Dendritic cell treated with granulocyte-macrophage colony-stimulating factor and Interleukin-4, amounts not matched to agents 40 ng/mL and 50 ng/mL, for 4 days (primary cell): ENCODE data around the gene KLF15.

Experiments used
- H3K27ac Mint-ChIP-seq: one replicate; pipeline ENCODE4 v1.8.0; 2022; ENCODE audit warnings: mild to moderate bottlenecking, mixed read lengths
- H3K27me3 Mint-ChIP-seq: one replicate; pipeline ENCODE4 v1.8.0; 2022; ENCODE audit warnings: mild to moderate bottlenecking, mixed read lengths
- H3K36me3 Mint-ChIP-seq: one replicate; pipeline ENCODE4 v1.8.0; 2022; ENCODE audit warnings: low read depth, mixed read lengths
- H3K4me1 Mint-ChIP-seq: one replicate; pipeline ENCODE4 v1.8.0; 2022; ENCODE audit warnings: low read depth, mixed read lengths
- H3K4me3 Mint-ChIP-seq: one replicate; pipeline ENCODE4 v1.8.0; 2022; ENCODE audit warnings: mild to moderate bottlenecking, moderate library complexity, mixed read lengths
- H3K9me3 Mint-ChIP-seq: one replicate; pipeline ENCODE4 v1.8.0; 2022; ENCODE audit warnings: mixed read lengths
- intact Hi-C: fragments of 100-400 bp; cut with micrococcal nuclease; formaldehyde crosslinking; loops from one replicate; pipeline ENCODE4 v1.15.0; 2022

KLF15 gene

GRCh38 chr3:126320517-126321293 is 36.5 kb downstream of the KLF15 start:
- H3K27ac Mint-ChIP-seq = no peak overlapping the region
- no peaks in the 10 kb centered on the region for H3K9me3 Mint-ChIP-seq

GRCh38 chr3:126319701-126320295 is 37.4 kb downstream of the KLF15 start:
- H3K4me1 Mint-ChIP-seq = no peaks in the 10 kb centered on the region
- intact Hi-C loops = no loop called here
- H3K36me3 Mint-ChIP-seq = no peaks in the 10 kb centered on the region
- H3K9me3 Mint-ChIP-seq = no peaks in the 10 kb centered on the region
- peaks cover 4% of the 10 kb centered on the region for H3K27me3 Mint-ChIP-seq
- no peak overlapping the region for H3K4me3 Mint-ChIP-seq
- no peak overlapping the region for H3K27ac Mint-ChIP-seq

More at GRCh38 chr3:126320517-126321293, 36.5 kb downstream of the KLF15 start:
- Mint-ChIP-seq H3K36me3 (no peaks in the 10 kb centered on the region), H3K4me3 (no peak overlapping the region), H3K27me3 (peaks cover 4% of the 10 kb centered on the region), H3K4me1 (no peaks in the 10 kb centered on the region)
- intact Hi-C loops = no loop called here

- intact Hi-C loops = no loop called here
- peaks cover 4% of the 10 kb centered on the region for H3K27me3 Mint-ChIP-seq
These were observed 39.9 kb downstream of the KLF15 start for GRCh38 chr3:126317029-126317996.

GRCh38 chr3:126316501-126316939 is 40.7 kb downstream of the KLF15 start:
- no peak overlapping the region for H3K4me3 Mint-ChIP-seq
- H3K36me3 Mint-ChIP-seq = no peaks in the 10 kb centered on the region
- intact Hi-C loops = no loop called here
- H3K9me3 Mint-ChIP-seq = no peaks in the 10 kb centered on the region
- peaks cover 2% of the 10 kb centered on the region for H3K27me3 Mint-ChIP-seq
- no peaks in the 10 kb centered on the region for H3K4me1 Mint-ChIP-seq
- H3K27ac Mint-ChIP-seq = no peak overlapping the region

More at GRCh38 chr3:126317029-126317996, 39.9 kb downstream of the KLF15 start:
- Mint-ChIP-seq H3K4me1 (no peaks in the 10 kb centered on the region), H3K36me3 (no peaks in the 10 kb centered on the region), H3K4me3 (no peak overlapping the region), H3K27ac (no peak overlapping the region), H3K9me3 (no peaks in the 10 kb centered on the region)

GRCh38 chr3:126316031-126316461 is 41.2 kb downstream of the KLF15 start:
- H3K27me3 Mint-ChIP-seq = peaks cover 2% of the 10 kb centered on the region
- intact Hi-C loops = no loop called here
- H3K4me1 Mint-ChIP-seq = no peaks in the 10 kb centered on the region

GRCh38 chr3:126314790-126315658 is 42.2 kb downstream of the KLF15 start:
- H3K4me1 Mint-ChIP-seq = no peaks in the 10 kb centered on the region
- H3K27ac Mint-ChIP-seq = no peak overlapping the region
- intact Hi-C loops = no loop called here
- peaks cover 2% of the 10 kb centered on the region for H3K27me3 Mint-ChIP-seq
- H3K36me3 Mint-ChIP-seq = no peaks in the 10 kb centered on the region
- no peaks in the 10 kb centered on the region for H3K9me3 Mint-ChIP-seq
- no peak overlapping the region for H3K4me3 Mint-ChIP-seq

More at GRCh38 chr3:126316031-126316461, 41.2 kb downstream of the KLF15 start:
- Mint-ChIP-seq H3K4me3 (no peak overlapping the region), H3K9me3 (no peaks in the 10 kb centered on the region), H3K27ac (no peak overlapping the region), H3K36me3 (no peaks in the 10 kb centered on the region)

- no peaks in the 10 kb centered on the region for H3K27me3 Mint-ChIP-seq
- H3K9me3 Mint-ChIP-seq = no peaks in the 10 kb centered on the region
- H3K4me1 Mint-ChIP-seq = no peaks in the 10 kb centered on the region
- no peak overlapping the region for H3K27ac Mint-ChIP-seq
- no peaks in the 10 kb centered on the region for H3K36me3 Mint-ChIP-seq
- intact Hi-C loops = no loop called here
- H3K4me3 Mint-ChIP-seq = no peak overlapping the region
These were observed 42.9 kb downstream of the KLF15 start for GRCh38 chr3:126314305-126314789.

- Mint-ChIP-seq H3K27me3 (peaks cover 4% of the 10 kb centered on the region), H3K4me1 (no peaks in the 10 kb centered on the region), H3K4me3 (no peak overlapping the region), H3K9me3 (no peaks in the 10 kb centered on the region), H3K36me3 (no peaks in the 10 kb centered on the region), H3K27ac (no peak overlapping the region)
- intact Hi-C loops = no loop called here
These were observed 43.5 kb downstream of the KLF15 start for GRCh38 chr3:126313580-126314304.

GRCh38 chr3:126313166-126313565 is 44.0 kb downstream of the KLF15 start:
- Mint-ChIP-seq H3K27me3 (peaks cover 7% of the 10 kb centered on the region), H3K4me3 (no peak overlapping the region), H3K36me3 (no peaks in the 10 kb centered on the region), H3K9me3 (no peaks in the 10 kb centered on the region), H3K27ac (no peak overlapping the region), H3K4me1 (no peaks in the 10 kb centered on the region)
- intact Hi-C loops = no loop called here

GRCh38 chr3:126312341-126312740 is 44.9 kb downstream of the KLF15 start:
- intact Hi-C loops = no loop called here
- Mint-ChIP-seq H3K27ac (no peak overlapping the region), H3K4me1 (no peaks in the 10 kb centered on the region), H3K9me3 (no peaks in the 10 kb centered on the region), H3K27me3 (peaks cover 7% of the 10 kb centered on the region), H3K36me3 (no peaks in the 10 kb centered on the region), H3K4me3 (no peak overlapping the region)

- H3K4me1 Mint-ChIP-seq = no peaks in the 10 kb centered on the region
These were observed 45.8 kb downstream of the KLF15 start for GRCh38 chr3:126311338-126311978.

GRCh38 chr3:126310816-126311215 is 46.4 kb downstream of the KLF15 start:
- Mint-ChIP-seq H3K4me3 (no peak overlapping the region), H3K9me3 (no peaks in the 10 kb centered on the region), H3K4me1 (no peaks in the 10 kb centered on the region), H3K27ac (no peak overlapping the region), H3K27me3 (peaks cover 7% of the 10 kb centered on the region), H3K36me3 (no peaks in the 10 kb centered on the region)
- intact Hi-C loops = no loop called here

More at GRCh38 chr3:126311338-126311978, 45.8 kb downstream of the KLF15 start:
- Mint-ChIP-seq H3K36me3 (no peaks in the 10 kb centered on the region), H3K27me3 (peaks cover 7% of the 10 kb centered on the region), H3K9me3 (no peaks in the 10 kb centered on the region), H3K4me3 (no peak overlapping the region), H3K27ac (no peak overlapping the region)
- intact Hi-C loops = no loop called here
